ENCODE data around the gene FFAR3. TPM values are rescaled to one million over a fixed set of nuclear protein-coding genes. Genes with fewer than 3 reads are reported as not detected.
A peak's percentile ranks its signal among the peaks of the same experiment; 100 is the strongest.

The FFAR3 gene
- total RNA-seq, 2 donors from 2014 or later: 0.27 TPM; not detected in 1

DNA sequence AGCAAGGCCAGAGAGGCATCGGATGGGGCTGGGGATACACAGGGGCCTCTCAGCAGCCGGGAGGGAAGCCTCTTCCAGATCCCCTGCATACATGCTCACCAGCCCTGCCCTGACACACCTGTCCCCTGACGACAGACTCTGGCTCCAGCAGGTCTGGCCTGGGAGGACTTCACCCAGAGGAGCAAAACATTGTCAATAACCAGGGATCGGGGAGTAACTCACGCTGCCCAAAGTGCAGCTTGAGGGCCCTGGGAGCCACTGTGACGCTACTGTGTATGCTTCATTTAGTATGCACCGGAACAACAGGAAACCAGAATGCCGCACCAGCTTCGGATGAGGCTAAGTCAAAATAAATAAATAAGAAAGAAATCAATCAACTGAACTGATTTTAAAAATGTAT is 41.7 kb upstream of the FFAR3 start:
- intact Hi-C loops (cut with DNase I): no loop called here
- Histone ChIP-seq H3K4me1 (no peaks in the 10 kb centered on the region), H3K4me3 (no peak overlapping the region), H3K27ac (no peak overlapping the region), H3K9ac (ENCODE audit: low read depth in 2 of 2, low read length in 2 of 2) (no peak overlapping the region), H3K9me3 (no peaks in the 10 kb centered on the region), H3K36me3 (no peaks in the 10 kb centered on the region), H3K27me3 (no peaks in the 10 kb centered on the region)
- DNase-seq: no peak
- no peak for TF ChIP-seq CTCF (IDR thresholded peaks at IDR 0.05)

DNA sequence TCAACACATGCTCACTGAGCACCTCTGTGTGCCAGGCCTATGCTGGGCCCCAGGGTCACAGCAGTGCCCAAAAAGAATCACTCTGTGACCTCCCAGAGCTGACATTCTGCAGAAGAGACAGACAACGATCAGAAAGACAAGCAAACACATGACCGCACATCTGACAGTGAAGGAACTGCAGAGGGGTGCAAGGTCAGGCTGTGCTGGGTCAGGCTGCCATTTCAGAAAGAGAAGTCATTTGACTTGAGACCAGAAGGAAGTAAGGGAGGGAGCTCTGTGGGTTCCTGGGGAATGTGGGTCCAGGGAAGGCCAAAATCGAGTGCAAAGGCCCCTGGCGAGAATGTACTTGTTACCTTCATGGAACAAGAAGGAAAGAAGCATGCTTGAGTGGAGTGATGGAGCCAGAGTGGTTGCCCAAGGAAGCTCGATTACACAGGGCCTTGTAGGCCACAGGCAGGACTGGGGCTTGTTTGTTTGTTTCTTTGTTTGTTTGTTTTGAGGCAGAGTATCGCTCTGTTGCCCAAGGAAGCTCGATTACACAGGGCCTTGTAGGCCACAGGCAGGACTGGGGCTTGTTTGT is 40.7 kb upstream of the FFAR3 start:
- intact Hi-C loops (cut with DNase I): no loop called here
- DNase-seq: no peak
- Histone ChIP-seq H3K4me3 (no peak overlapping the region), H3K36me3 (no peaks in the 10 kb centered on the region), H3K27me3 (no peaks in the 10 kb centered on the region), H3K9ac (ENCODE audit: low read depth in 2 of 2, low read length in 2 of 2) (no peak overlapping the region), H3K9me3 (no peaks in the 10 kb centered on the region), H3K4me1 (no peaks in the 10 kb centered on the region), H3K27ac (no peak overlapping the region)
- no peak for TF ChIP-seq CTCF (IDR thresholded peaks at IDR 0.05)

GRCh38 chr19:35318679-35319448 is 39.4 kb upstream of the FFAR3 start:
- peak; percentile 32 for DNase-seq
- Histone ChIP-seq H3K27me3 (no peaks in the 10 kb centered on the region), H3K9ac (ENCODE audit: low read depth in 2 of 2, low read length in 2 of 2) (no peak overlapping the region), H3K4me3 (no peak overlapping the region), H3K27ac (no peak overlapping the region), H3K4me1 (no peaks in the 10 kb centered on the region), H3K9me3 (no peaks in the 10 kb centered on the region), H3K36me3 (no peaks in the 10 kb centered on the region)
- intact Hi-C loops (cut with DNase I): no loop called here
- TF ChIP-seq CTCF (IDR thresholded peaks at IDR 0.05): no peak

GRCh38 chr19:35320065-35320713 is 38.1 kb upstream of the FFAR3 start:
- intact Hi-C loops (cut with DNase I): no loop called here
- DNase-seq: no peak
- H3K9ac ChIP-seq (ENCODE audit: low read depth in 2 of 2, low read length in 2 of 2): no peak overlapping the region

GRCh38 chr19:35321291-35321690 is 37.0 kb upstream of the FFAR3 start:
- DNase-seq: no peak
- no peak for TF ChIP-seq CTCF (IDR thresholded peaks at IDR 0.05)
- Histone ChIP-seq H3K4me1 (no peaks in the 10 kb centered on the region), H3K36me3 (no peaks in the 10 kb centered on the region), H3K9me3 (no peaks in the 10 kb centered on the region), H3K27me3 (no peaks in the 10 kb centered on the region), H3K4me3 (no peak overlapping the region), H3K27ac (no peak overlapping the region), H3K9ac (ENCODE audit: low read depth in 2 of 2, low read length in 2 of 2) (no peak overlapping the region)
- intact Hi-C loops (cut with DNase I): no loop called here

More at GRCh38 chr19:35320065-35320713, 38.1 kb upstream of the FFAR3 start:
- TF ChIP-seq CTCF (IDR thresholded peaks at IDR 0.05): no peak
- no peak overlapping the region for H3K4me3 ChIP-seq
- no peaks in the 10 kb centered on the region for H3K4me1 ChIP-seq
- H3K27me3 ChIP-seq: no peaks in the 10 kb centered on the region
- H3K27ac ChIP-seq: no peak overlapping the region
- H3K9me3 ChIP-seq: no peaks in the 10 kb centered on the region
- H3K36me3 ChIP-seq: no peaks in the 10 kb centered on the region

Data from colonic mucosa (tissue), 4 donors.